ENCODE measurements around the gene HEYL.
A peak's percentile ranks its signal among the peaks of the same experiment; 100 is the strongest.

GRCh38 chr1:39639305-39640130 is at the start of gene HEYL:
- TF ChIP-seq, protein P1, sequence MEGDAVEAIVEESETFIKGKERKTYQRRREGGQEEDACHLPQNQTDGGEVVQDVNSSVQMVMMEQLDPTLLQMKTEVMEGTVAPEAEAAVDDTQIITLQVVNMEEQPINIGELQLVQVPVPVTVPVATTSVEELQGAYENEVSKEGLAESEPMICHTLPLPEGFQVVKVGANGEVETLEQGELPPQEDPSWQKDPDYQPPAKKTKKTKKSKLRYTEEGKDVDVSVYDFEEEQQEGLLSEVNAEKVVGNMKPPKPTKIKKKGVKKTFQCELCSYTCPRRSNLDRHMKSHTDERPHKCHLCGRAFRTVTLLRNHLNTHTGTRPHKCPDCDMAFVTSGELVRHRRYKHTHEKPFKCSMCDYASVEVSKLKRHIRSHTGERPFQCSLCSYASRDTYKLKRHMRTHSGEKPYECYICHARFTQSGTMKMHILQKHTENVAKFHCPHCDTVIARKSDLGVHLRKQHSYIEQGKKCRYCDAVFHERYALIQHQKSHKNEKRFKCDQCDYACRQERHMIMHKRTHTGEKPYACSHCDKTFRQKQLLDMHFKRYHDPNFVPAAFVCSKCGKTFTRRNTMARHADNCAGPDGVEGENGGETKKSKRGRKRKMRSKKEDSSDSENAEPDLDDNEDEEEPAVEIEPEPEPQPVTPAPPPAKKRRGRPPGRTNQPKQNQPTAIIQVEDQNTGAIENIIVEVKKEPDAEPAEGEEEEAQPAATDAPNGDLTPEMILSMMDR (IDR thresholded peaks at IDR 0.05): peak; percentile 25 to 65 (median 42)
- peak in 1 of 2 donors; percentile 48 for TF ChIP-seq POLR2A (IDR thresholded peaks at IDR 0.05)
